Measurements from ENCODE around the gene CC2D1B. TPM values are rescaled to one million over a fixed set of nuclear protein-coding genes. Genes with fewer than 3 reads are reported as not detected.

CC2D1B gene
- total RNA-seq, 2 experiments from 2014 or later, result 29.2 to 38.1 TPM

GRCh38 chr1:52413410-52413989 is 47.5 kb upstream of the CC2D1B start:
- Histone ChIP-seq H3K9me3 (ENCODE audit: low read length) (no peaks in the 10 kb centered on the region), H3K4me2 (ENCODE audit: low read length) (no peak overlapping the region), H3K27ac (ENCODE audit: low read depth, low read length, poor library complexity, severe bottlenecking) (no peak overlapping the region), H3K36me3 (ENCODE audit: insufficient read depth, low read length) (peaks cover 95% of the 10 kb centered on the region), H3K4me1 (ENCODE audit: insufficient read depth, low read length, poor library complexity, severe bottlenecking) (no peaks in the 10 kb centered on the region), H4K20me1 (ENCODE audit: insufficient read depth, low read length) (no peaks in the 10 kb centered on the region; the same call in 1 of the 2 replicates), H3K4me3 (ENCODE audit: low read depth, low read length, poor library complexity, severe bottlenecking) (no peak overlapping the region), H3K9me2 (ENCODE audit: insufficient read depth, low read length) (no peaks in the 10 kb centered on the region), H2AFZ (ENCODE audit: low read length) (no peak overlapping the region), H3K79me2 (ENCODE audit: insufficient read depth, low read depth, low read length) (no peaks in the 10 kb centered on the region)
- intact Hi-C loops (cut with micrococcal nuclease; ENCODE audit: unreplicated experiment), result no loop called here
- no peak for TF ChIP-seq EZH2phosphoT487 (IDR thresholded peaks at IDR 0.05; ENCODE audit: borderline replicate concordance, low read depth, low read length)
- TF ChIP-seq CTCF (conservative IDR thresholded peaks at IDR 0.05; ENCODE audit: low read length), result no peak
- DNase-seq (ENCODE audit: low spot score), result no peak
- POLR2A ChIA-PET, result interaction anchor here (0.5 to 1.3 kb wide), 3 partner anchors 8 to 63 kb away, joined by 3 to 5 read pairs (median 3); no protein-coding TSS in a partner anchor
- BruUV-seq (replicated peaks), result no TSS peak
- CTCF ChIA-PET (ENCODE audit: unreplicated experiment), result no interaction called here

GRCh38 chr1:52404975-52405338 is 39.0 kb upstream of the CC2D1B start:
- peak overlapping the region; percentile 83 for H3K27ac ChIP-seq (ENCODE audit: low read depth, low read length, poor library complexity, severe bottlenecking)
- H3K36me3 ChIP-seq (ENCODE audit: insufficient read depth, low read length), result peaks cover 60% of the 10 kb centered on the region
- peak overlapping the region; percentile 84 for H2AFZ ChIP-seq (ENCODE audit: low read length)
- peak overlapping the region; percentile 85 for H3K4me3 ChIP-seq (ENCODE audit: low read depth, low read length, poor library complexity, severe bottlenecking)
- peaks cover 22% of the 10 kb centered on the region for H4K20me1 ChIP-seq (ENCODE audit: insufficient read depth, low read length)
- H3K79me2 ChIP-seq (ENCODE audit: insufficient read depth, low read depth, low read length), result peaks cover 69% of the 10 kb centered on the region
- no peak for DNase-seq (ENCODE audit: low spot score)
- TF ChIP-seq CTCF (conservative IDR thresholded peaks at IDR 0.05; ENCODE audit: low read length) (0 out of 2 replicates have a peak, but pooled peaks have one; percentile 8), EZH2phosphoT487 (IDR thresholded peaks at IDR 0.05; ENCODE audit: borderline replicate concordance, low read depth, low read length) (no peak)
- POLR2A ChIA-PET, result interaction anchor here (0.5 to 2.8 kb wide), 10 partner anchors 9 to 311 kb away, joined by 3 to 15 read pairs (median 3); partner anchors contain the start of genes CC2D1B and TUT4
- CTCF ChIA-PET (ENCODE audit: unreplicated experiment), result interaction anchor here (0.6 to 1.0 kb wide), 2 partner anchors 10 to 736 kb away, joined by 3 read pairs; no protein-coding TSS in a partner anchor
- H3K4me2 ChIP-seq (ENCODE audit: low read length), result peak overlapping the region; percentile 83
- intact Hi-C loops (cut with micrococcal nuclease; ENCODE audit: unreplicated experiment), result loop anchor here (1.0 to 5.0 kb wide), 6 partner anchors 39 to 282 kb away; partner anchors contain the start of genes CC2D1B and TUT4
- peaks cover 26% of the 10 kb centered on the region for H3K4me1 ChIP-seq (ENCODE audit: insufficient read depth, low read length, poor library complexity, severe bottlenecking)
- H3K9me2 ChIP-seq (ENCODE audit: insufficient read depth, low read length), result no peaks in the 10 kb centered on the region
- TSS peak; percentile 85 for BruUV-seq (replicated peaks)
- no peaks in the 10 kb centered on the region for H3K9me3 ChIP-seq (ENCODE audit: low read length)
